NB4 (cell line): ENCODE results near the gene MRPL4.

Source experiments
- MYC ChIP-seq: IDR thresholded peaks from 2 replicates; pipeline ENCODE4 v1.6.1; 2011; ENCODE audit warnings: low read depth, low read length
- POLR2A ChIP-seq: IDR thresholded peaks from 2 replicates; pipeline ENCODE4 v1.6.1; 2011; ENCODE audit warnings: mild to moderate bottlenecking; ENCODE audit not compliant: insufficient read length; ENCODE audit errors: extremely low read depth
- TF ChIP-seq, protein P1 (sequence below): IDR thresholded peaks from one replicate; pipeline ENCODE4 v1.5.1; 2012; ENCODE audit warnings: low read depth, low read length

DNA sequence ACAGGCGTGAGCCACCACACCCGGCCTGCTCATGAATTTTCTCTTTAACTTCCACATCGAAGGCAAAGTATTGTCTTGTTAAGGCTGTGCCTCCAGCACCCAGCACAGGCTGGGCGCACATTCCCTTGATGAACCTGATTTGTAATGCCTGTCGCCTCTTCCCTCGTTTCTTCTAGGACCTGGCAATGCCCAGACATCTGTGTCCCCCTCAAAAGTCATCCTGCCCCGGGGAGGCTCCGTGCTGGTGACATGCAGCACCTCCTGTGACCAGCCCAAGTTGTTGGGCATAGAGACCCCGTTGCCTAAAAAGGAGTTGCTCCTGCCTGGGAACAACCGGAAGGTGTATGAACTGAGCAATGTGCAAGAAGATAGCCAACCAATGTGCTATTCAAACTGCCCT is 22.6 kb downstream of the MRPL4 start:
- TF ChIP-seq, protein P1, sequence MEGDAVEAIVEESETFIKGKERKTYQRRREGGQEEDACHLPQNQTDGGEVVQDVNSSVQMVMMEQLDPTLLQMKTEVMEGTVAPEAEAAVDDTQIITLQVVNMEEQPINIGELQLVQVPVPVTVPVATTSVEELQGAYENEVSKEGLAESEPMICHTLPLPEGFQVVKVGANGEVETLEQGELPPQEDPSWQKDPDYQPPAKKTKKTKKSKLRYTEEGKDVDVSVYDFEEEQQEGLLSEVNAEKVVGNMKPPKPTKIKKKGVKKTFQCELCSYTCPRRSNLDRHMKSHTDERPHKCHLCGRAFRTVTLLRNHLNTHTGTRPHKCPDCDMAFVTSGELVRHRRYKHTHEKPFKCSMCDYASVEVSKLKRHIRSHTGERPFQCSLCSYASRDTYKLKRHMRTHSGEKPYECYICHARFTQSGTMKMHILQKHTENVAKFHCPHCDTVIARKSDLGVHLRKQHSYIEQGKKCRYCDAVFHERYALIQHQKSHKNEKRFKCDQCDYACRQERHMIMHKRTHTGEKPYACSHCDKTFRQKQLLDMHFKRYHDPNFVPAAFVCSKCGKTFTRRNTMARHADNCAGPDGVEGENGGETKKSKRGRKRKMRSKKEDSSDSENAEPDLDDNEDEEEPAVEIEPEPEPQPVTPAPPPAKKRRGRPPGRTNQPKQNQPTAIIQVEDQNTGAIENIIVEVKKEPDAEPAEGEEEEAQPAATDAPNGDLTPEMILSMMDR, result no peak
- TF ChIP-seq POLR2A (no peak), MYC (no peak)
